Fibroblast of pulmonary artery (primary cell): Measurements from ENCODE around the gene PLA2G4C.

Experiments
- DNase-seq: peaks from one replicate; pipeline ENCODE4 v3.0.0-alpha.2; 2010; ENCODE audit warnings: low read depth
- H3K4me3 ChIP-seq: replicated peaks from 2 replicates; pipeline ENCODE4 v1.5.1; 2011; ENCODE audit warnings: low read depth, mild to moderate bottlenecking, control low read depth, low read length, moderate library complexity
- TF ChIP-seq, protein P1 (sequence below): IDR thresholded peaks from 2 replicates; pipeline ENCODE4 v1.5.1; 2011; ENCODE audit warnings: mild to moderate bottlenecking, control low read depth, low read length, inconsistent platforms; ENCODE audit errors: missing control alignments

PLA2G4C gene, protein sequence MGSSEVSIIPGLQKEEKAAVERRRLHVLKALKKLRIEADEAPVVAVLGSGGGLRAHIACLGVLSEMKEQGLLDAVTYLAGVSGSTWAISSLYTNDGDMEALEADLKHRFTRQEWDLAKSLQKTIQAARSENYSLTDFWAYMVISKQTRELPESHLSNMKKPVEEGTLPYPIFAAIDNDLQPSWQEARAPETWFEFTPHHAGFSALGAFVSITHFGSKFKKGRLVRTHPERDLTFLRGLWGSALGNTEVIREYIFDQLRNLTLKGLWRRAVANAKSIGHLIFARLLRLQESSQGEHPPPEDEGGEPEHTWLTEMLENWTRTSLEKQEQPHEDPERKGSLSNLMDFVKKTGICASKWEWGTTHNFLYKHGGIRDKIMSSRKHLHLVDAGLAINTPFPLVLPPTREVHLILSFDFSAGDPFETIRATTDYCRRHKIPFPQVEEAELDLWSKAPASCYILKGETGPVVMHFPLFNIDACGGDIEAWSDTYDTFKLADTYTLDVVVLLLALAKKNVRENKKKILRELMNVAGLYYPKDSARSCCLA

DNA sequence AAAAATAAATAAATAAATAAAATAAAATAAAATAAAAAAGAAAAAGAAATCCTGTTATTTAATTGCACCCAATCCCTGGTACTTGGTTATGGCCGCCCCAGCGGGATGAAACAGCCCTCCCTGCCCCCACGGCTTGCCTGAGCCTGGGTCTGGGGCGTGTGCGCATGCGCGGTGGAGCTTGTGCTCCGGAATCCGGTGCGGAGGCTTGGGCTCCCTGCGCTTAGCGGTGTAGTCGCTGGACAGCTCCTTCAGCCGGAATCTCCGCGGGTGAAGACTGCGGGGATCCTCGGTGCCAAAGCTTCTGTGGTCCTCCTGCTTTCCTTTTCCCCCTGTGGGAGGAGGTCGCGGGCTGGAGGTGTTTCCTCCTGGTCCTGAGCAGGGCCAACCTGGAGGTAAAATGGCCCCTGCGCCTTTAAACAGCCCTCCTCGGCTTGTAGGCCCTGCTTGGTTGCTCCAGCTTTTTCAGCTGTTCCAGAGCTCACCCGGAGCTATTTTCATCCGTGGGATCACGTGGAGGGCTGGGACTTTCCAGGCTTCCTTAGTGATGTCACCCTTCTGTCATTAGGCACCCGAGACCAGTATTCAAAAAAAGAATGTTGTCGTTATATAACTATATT, at the start of gene PLA2G4C:
Gene PLA2G4C (minus strand): TSS at position 468 of the 617 bp plus-strand sequence. CDS start 4,288 bp downstream, outside the sequence.
- DNase-seq: peak; percentile 93
- TF ChIP-seq, protein P1, sequence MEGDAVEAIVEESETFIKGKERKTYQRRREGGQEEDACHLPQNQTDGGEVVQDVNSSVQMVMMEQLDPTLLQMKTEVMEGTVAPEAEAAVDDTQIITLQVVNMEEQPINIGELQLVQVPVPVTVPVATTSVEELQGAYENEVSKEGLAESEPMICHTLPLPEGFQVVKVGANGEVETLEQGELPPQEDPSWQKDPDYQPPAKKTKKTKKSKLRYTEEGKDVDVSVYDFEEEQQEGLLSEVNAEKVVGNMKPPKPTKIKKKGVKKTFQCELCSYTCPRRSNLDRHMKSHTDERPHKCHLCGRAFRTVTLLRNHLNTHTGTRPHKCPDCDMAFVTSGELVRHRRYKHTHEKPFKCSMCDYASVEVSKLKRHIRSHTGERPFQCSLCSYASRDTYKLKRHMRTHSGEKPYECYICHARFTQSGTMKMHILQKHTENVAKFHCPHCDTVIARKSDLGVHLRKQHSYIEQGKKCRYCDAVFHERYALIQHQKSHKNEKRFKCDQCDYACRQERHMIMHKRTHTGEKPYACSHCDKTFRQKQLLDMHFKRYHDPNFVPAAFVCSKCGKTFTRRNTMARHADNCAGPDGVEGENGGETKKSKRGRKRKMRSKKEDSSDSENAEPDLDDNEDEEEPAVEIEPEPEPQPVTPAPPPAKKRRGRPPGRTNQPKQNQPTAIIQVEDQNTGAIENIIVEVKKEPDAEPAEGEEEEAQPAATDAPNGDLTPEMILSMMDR: no peak
- H3K4me3 ChIP-seq: peak within 1 kb of the TSS; percentile 60

DNA sequence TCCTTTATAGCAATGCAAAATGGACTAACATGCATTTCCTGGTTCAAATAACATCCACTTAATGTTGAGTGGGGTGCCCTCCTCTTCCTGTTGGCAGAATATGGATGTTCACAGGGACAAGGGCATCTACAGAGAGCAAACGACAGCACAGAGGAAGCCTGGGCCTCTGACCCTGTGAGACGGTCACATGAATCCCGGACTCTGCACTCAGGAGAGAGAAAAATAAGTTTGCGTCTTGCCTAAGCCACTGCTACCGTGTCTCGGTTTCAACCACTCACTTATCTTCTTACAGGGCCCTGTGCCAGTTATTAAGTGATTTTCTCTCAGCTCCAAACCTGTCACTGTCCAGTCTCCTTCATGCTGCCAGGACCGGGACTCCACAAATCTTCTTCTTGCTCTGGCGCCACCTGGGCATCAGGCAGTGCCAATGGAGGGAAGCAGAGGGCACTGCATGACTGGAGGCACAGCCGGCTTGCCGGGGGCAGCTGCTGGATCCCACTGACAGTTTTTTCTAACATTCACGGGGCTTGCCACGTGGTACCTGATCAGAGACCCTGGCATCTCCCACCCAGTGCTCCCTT, 47.7 kb upstream of the PLA2G4C start:
- TF ChIP-seq, protein P1: no peak
- H3K4me3 ChIP-seq: no peak overlapping the region
- no peak for DNase-seq

DNA sequence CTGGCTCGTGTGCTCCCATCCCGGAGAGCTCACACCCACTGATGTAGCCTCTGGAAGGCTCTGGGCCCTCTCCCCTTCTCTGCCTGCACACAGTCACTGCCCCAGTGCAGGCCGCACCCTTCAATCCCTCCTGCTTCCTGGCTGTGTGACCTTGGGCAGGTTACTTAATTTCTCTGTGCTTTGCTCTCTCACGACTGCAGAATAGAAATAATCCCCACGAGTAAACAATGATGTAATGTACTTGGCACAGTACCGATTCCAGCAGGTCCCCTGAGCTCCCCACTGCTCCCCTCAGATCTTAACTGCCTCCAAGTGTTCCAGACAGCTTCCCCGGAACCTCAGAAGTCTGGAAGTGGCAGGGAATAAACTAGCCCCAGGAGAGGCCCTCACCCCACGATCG, 43.4 kb upstream of the PLA2G4C start:
- no peak overlapping the region for H3K4me3 ChIP-seq
- no peak for DNase-seq
- TF ChIP-seq, protein P1: no peak

DNA sequence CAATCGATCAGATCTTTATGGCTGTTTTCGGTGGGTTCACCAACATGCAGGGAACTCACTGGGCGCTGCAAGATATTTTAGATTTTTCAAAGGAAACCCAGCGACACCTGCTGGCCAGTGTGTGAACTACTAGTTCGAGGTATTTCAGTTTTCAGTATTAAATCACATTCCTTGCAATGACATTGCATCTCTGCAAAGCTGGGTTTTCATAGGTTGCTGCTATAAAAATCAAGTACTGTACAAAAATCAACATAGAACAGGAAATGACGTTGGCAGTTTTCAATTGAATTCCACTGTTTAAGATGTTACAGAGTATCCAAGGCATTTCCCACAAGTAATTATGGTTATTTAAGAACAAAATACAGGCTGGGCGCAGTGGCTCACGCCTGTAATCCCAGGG, 41.9 kb upstream of the PLA2G4C start:
- DNase-seq: peak; percentile 73
- TF ChIP-seq, protein P1: peak; percentile 71
- no peak overlapping the region for H3K4me3 ChIP-seq

DNA sequence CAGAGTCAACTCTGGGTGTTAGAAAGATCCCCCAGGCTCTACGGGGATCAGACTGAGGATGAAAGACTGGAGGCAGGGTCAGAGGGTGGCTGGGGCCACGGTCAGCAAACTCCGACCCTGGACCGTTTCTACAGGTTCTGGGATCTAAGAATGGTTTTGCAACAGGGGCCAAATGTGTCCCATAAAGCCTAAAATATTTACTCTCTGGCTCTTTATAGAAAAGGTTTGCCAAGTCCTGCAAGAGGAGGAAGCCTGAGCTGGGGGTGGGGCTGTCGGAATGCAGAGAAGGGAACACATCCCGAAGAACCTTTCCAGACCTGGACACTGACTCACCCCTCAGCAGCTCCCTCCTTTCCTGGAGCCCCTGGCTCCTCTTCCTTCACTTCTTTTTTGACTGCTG, 38.8 kb upstream of the PLA2G4C start:
- H3K4me3 ChIP-seq: no peak overlapping the region
- TF ChIP-seq, protein P1: no peak
- peak; percentile 15 for DNase-seq

DNA sequence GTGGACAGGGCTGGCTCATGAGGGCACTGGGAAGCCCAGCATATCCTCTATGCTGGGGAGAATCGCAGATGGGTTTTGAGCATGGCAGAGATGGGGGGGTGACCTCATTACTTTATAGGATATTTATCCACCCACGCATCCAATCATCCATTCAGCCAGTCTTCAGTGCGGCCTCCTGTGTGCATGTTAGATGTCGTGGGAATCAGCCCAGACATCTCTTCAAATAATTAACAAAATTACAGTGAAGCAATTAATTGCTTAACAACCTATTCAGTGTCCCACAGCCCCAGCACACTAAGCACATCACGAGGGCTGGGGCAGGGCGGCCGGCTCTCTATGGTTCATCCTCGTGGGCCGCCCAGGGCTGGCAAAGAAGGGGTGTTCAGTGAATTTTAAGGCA, 38.0 kb upstream of the PLA2G4C start:
- TF ChIP-seq, protein P1: no peak
- DNase-seq: no peak

More for the DNA sequence above, 38.0 kb upstream of the PLA2G4C start:
- H3K4me3 ChIP-seq: no peak overlapping the region
